ENCODE data around the gene AAK1.

GRCh38 chr2:69620870-69621269 lies 22.7 kb downstream of the AAK1 start:
- TF ChIP-seq, protein P1, sequence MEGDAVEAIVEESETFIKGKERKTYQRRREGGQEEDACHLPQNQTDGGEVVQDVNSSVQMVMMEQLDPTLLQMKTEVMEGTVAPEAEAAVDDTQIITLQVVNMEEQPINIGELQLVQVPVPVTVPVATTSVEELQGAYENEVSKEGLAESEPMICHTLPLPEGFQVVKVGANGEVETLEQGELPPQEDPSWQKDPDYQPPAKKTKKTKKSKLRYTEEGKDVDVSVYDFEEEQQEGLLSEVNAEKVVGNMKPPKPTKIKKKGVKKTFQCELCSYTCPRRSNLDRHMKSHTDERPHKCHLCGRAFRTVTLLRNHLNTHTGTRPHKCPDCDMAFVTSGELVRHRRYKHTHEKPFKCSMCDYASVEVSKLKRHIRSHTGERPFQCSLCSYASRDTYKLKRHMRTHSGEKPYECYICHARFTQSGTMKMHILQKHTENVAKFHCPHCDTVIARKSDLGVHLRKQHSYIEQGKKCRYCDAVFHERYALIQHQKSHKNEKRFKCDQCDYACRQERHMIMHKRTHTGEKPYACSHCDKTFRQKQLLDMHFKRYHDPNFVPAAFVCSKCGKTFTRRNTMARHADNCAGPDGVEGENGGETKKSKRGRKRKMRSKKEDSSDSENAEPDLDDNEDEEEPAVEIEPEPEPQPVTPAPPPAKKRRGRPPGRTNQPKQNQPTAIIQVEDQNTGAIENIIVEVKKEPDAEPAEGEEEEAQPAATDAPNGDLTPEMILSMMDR (IDR thresholded peaks at IDR 0.05): no peak
- TF ChIP-seq POLR2AphosphoS5 (IDR thresholded peaks at IDR 0.05): no peak
- TF ChIP-seq POLR2A (IDR thresholded peaks at IDR 0.05): no peak

Measured in prostate gland (tissue), 2 donors.